SK-N-SH (cell line): Measurements from ENCODE around the gene PFKL. TPM values are rescaled to one million over a fixed set of nuclear protein-coding genes. Genes with fewer than 3 reads are reported as not detected.

Experiments
- CTCF ChIA-PET: fragments of 300-600, 350-600 bp; formaldehyde crosslinking; extraction: SDS; loops from one replicate; lab custom pipeline; 2021; lab: Yijun Ruan, JAX
- POLR2A ChIA-PET: fragments of 350-600 bp; sonication (Branson Sonifier 250); formaldehyde crosslinking; extraction: SDS; loops from one replicate; lab custom pipeline; 2020; ENCODE audit warnings: antibody characterized with exemption, inconsistent platforms; lab: Yijun Ruan, JAX
- DNase-seq: peaks from one replicate; pipeline ENCODE4 v3.0.0; 2012
- H2AFZ ChIP-seq: fragments of 200-600 bp; sonication (generic); 2 replicates; pipeline ENCODE4 v1.8.1; 2016; ENCODE audit warnings: antibody characterized with exemption, mild to moderate bottlenecking, low read depth
- H3F3A ChIP-seq: fragments of 200-600 bp; sonication (generic); replicated peaks from 2 replicates; pipeline ENCODE3; 2016; ENCODE audit warnings: antibody characterized with exemption, mild to moderate bottlenecking; ENCODE audit not compliant: insufficient read depth
- H3K27ac ChIP-seq, 2 experiments: fragments of 200-500 bp in 1 of 2; fragments of 200-600 bp in 1 of 2; sonication (Bioruptor generic) in 1 of 2; sonication (generic), shearing (Covaris generic) in 1 of 2; 2 replicates each; pipeline versions ENCODE4 v1.5.1 to v1.6.1; 2014 to 2016; ENCODE audit warnings: low read depth in 2 of 2, inconsistent platforms in 1 of 2, low read length in 1 of 2, mild to moderate bottlenecking in 1 of 2, mixed read lengths in 1 of 2
- H3K27me3 ChIP-seq: fragments of 200-600 bp; sonication (generic), shearing (Covaris generic); 2 replicates; pipeline ENCODE4 v1.6.1; 2016; ENCODE audit warnings: mixed run types; ENCODE audit not compliant: insufficient read depth
- H3K36me3 ChIP-seq, 2 experiments: fragments of 200-500 bp in 1 of 2; fragments of 200-600 bp in 1 of 2; sonication (Bioruptor generic) in 1 of 2; sonication (generic) in 1 of 2; replicated peaks in 1 of 2; 2 replicates each; pipeline versions ENCODE3 to v1.5.1; 2014 to 2016; ENCODE audit warnings: low read length in 1 of 2, mild to moderate bottlenecking in 1 of 2; ENCODE audit not compliant: insufficient read depth in 2 of 2, control insufficient read depth in 1 of 2
- H3K4me1 ChIP-seq, 2 experiments: fragments of 200-500 bp in 1 of 2; fragments of 200-600 bp in 1 of 2; sonication (Bioruptor generic) in 1 of 2; sonication (generic), shearing (Covaris generic) in 1 of 2; 2 replicates each; pipeline versions ENCODE4 v1.5.1 to v1.6.1; 2014 to 2016; ENCODE audit warnings: low read depth in 1 of 2, low read length in 1 of 2, mixed run types in 1 of 2; ENCODE audit not compliant: insufficient read depth in 2 of 2, control insufficient read depth in 1 of 2
- H3K4me2 ChIP-seq: fragments of 200-600 bp; sonication (generic), shearing (Covaris generic); 2 replicates; pipeline ENCODE4 v1.6.1; 2017; ENCODE audit warnings: mixed run types
- H3K4me3 ChIP-seq, 2 experiments: fragments of 200-500 bp in 1 of 2; fragments of 200-600 bp in 1 of 2; sonication (Bioruptor generic) in 1 of 2; sonication (generic), shearing (Covaris generic) in 1 of 2; 2 replicates each; pipeline versions ENCODE4 v1.5.1 to v1.8.1; 2014 to 2016; ENCODE audit warnings: low read depth in 2 of 2, inconsistent platforms in 1 of 2, low read length in 1 of 2, mild to moderate bottlenecking in 1 of 2, mixed read lengths in 1 of 2, moderate library complexity in 1 of 2
- H3K79me2 ChIP-seq: fragments of 200-600 bp; sonication (generic); 2 replicates; pipeline ENCODE4 v1.8.1; 2017; ENCODE audit warnings: mild to moderate bottlenecking; ENCODE audit not compliant: insufficient read depth
- H3K9ac ChIP-seq: fragments of 200-600 bp; sonication (generic); 2 replicates; pipeline ENCODE4 v1.6.1; 2017; ENCODE audit warnings: mixed run types
- H3K9me2 ChIP-seq: fragments of 200-600 bp; sonication (generic); 2 replicates; pipeline ENCODE4 v1.6.1; 2017; ENCODE audit warnings: mixed run types
- H3K9me3 ChIP-seq: fragments of 200-600 bp; sonication (generic); 2 replicates; pipeline ENCODE4 v1.6.1; 2017; ENCODE audit warnings: mixed run types, mild to moderate bottlenecking, moderate library complexity
- H4K20me1 ChIP-seq: fragments of 200-600 bp; sonication (generic); 2 replicates; pipeline ENCODE4 v1.6.1; 2017; ENCODE audit warnings: mild to moderate bottlenecking, mixed run types; ENCODE audit not compliant: insufficient read depth
- CHD2 ChIP-seq: fragments of 150-350 bp; IDR thresholded peaks from 2 replicates; pipeline ENCODE4 v1.6.1; 2018; ENCODE audit warnings: low read length; ENCODE audit not compliant: partially characterized antibody
- CTCF ChIP-seq: fragments of 200-600 bp; sonication (generic); IDR thresholded peaks from 2 replicates; pipeline ENCODE4 v1.6.1; 2017; ENCODE audit warnings: antibody characterized with exemption, mild to moderate bottlenecking, moderate library complexity
- ELF1 ChIP-seq: IDR thresholded peaks from 2 replicates; pipeline ENCODE4 v1.4.0; 2012
- FOSL2 ChIP-seq: IDR thresholded peaks from 2 replicates; pipeline ENCODE4 v1.4.0; 2012; ENCODE audit warnings: low read depth, mild to moderate bottlenecking, moderate library complexity, borderline replicate concordance
- FOXJ3 ChIP-seq: sonication (generic); formaldehyde crosslinking; IDR thresholded peaks from 2 replicates; pipeline ENCODE4 v1.5.1; 2020; ENCODE audit warnings: mild to moderate bottlenecking, missing genetic modification reagents
- FOXM1 ChIP-seq: IDR thresholded peaks from 2 replicates; pipeline ENCODE4 v1.4.0; 2012; ENCODE audit warnings: low read depth, mild to moderate bottlenecking
- GABPA ChIP-seq: IDR thresholded peaks from 2 replicates; pipeline ENCODE4 v1.4.0; 2012; ENCODE audit warnings: low read depth, mild to moderate bottlenecking
- IRF3 ChIP-seq: fragments of 150-350 bp; IDR thresholded peaks from 2 replicates; pipeline ENCODE4 v1.6.1; 2016; ENCODE audit warnings: mild to moderate bottlenecking, low read depth, low read length
- JUND ChIP-seq: IDR thresholded peaks from 2 replicates; pipeline ENCODE4 v1.4.0; 2012
- MAX ChIP-seq: IDR thresholded peaks from 2 replicates; pipeline ENCODE4 v1.4.0; 2012; ENCODE audit warnings: low read depth
- MEF2A ChIP-seq: IDR thresholded peaks from 2 replicates; pipeline ENCODE4 v1.4.0; 2012; ENCODE audit warnings: low read depth, borderline replicate concordance
- MXI1 ChIP-seq: IDR thresholded peaks from 2 replicates; pipeline ENCODE4 v1.6.1; 2012; ENCODE audit warnings: mild to moderate bottlenecking, low read depth, low read length, improper control_type of control experiment
- NFIC ChIP-seq: IDR thresholded peaks from 2 replicates; pipeline ENCODE4 v1.4.0; 2012; ENCODE audit warnings: borderline replicate concordance
- NRF1 ChIP-seq: IDR thresholded peaks from 2 replicates; pipeline ENCODE4 v1.6.1; 2012; ENCODE audit warnings: low read depth, mild to moderate bottlenecking, low read length
- POLR2AphosphoS5 ChIP-seq: IDR thresholded peaks from 2 replicates; pipeline ENCODE4 v1.6.1; 2012; ENCODE audit warnings: low read depth, low read length
- RAD21 ChIP-seq: IDR thresholded peaks from 2 replicates; pipeline ENCODE4 v1.6.1; 2012; ENCODE audit warnings: mild to moderate bottlenecking, low read length
- RCOR1 ChIP-seq: fragments of 150-350 bp; IDR thresholded peaks from 2 replicates; pipeline ENCODE4 v1.6.1; 2017; ENCODE audit warnings: antibody characterized with exemption, low read length
- REST ChIP-seq: IDR thresholded peaks from 2 replicates; pipeline ENCODE4 v1.6.1; 2012; ENCODE audit warnings: mild to moderate bottlenecking, low read depth, low read length, moderate library complexity
- RFX5 ChIP-seq: IDR thresholded peaks from 2 replicates; pipeline ENCODE4 v1.6.1; 2012; ENCODE audit warnings: mild to moderate bottlenecking, improper control_type of control experiment, low read length
- SMC3 ChIP-seq: IDR thresholded peaks from 2 replicates; pipeline ENCODE4 v1.6.1; 2012; ENCODE audit warnings: low read depth, low read length, improper control_type of control experiment
- TAF1 ChIP-seq: IDR thresholded peaks from 2 replicates; pipeline ENCODE4 v1.6.1; 2012; ENCODE audit warnings: low read depth, mild to moderate bottlenecking, low read length, moderate library complexity, borderline replicate concordance
- TCF12 ChIP-seq: IDR thresholded peaks from 2 replicates; pipeline ENCODE4 v1.4.0; 2012
- TEAD4 ChIP-seq: IDR thresholded peaks from 2 replicates; pipeline ENCODE4 v1.4.0; 2012; ENCODE audit warnings: mild to moderate bottlenecking, borderline replicate concordance; ENCODE audit not compliant: insufficient read depth
- USF1 ChIP-seq: IDR thresholded peaks from 2 replicates; pipeline ENCODE4 v1.4.0; 2012; ENCODE audit warnings: low read depth, borderline replicate concordance
- USF2 ChIP-seq: fragments of 150-350 bp; IDR thresholded peaks from 2 replicates; pipeline ENCODE4 v1.6.1; 2017; ENCODE audit warnings: antibody characterized with exemption, low read length, low read depth, borderline replicate concordance
- YY1 ChIP-seq: IDR thresholded peaks from 2 replicates; pipeline ENCODE4 v1.4.0; 2012; ENCODE audit warnings: low read depth, mild to moderate bottlenecking
- WGBS: methylation state at CpG from one replicate; pipeline ENCODE4 v1.1.6; 2017; ENCODE audit warnings: low lambda C conversion rate; 5-methylcytosine and 5-hydroxymethylcytosine counted together
- polyA plus RNA-seq, 3 experiments: library from polyadenylated mRNA; depleted of rRNA; stranded (reverse); fragments of >200 nt; gene quantifications; 2 replicates each; pipeline ENCODE4 v1.2.3, GENCODE V29; 2012

The PFKL gene
- 107 and 118 TPM in 2 replicates for polyA plus RNA-seq (2012; rRNA removed)
- polyA plus RNA-seq (2012; cell fraction: cytosol; rRNA removed) = 39.2 and 63.5 TPM in 2 replicates
- 260 and 292 TPM in 2 replicates for polyA plus RNA-seq (2012; cell fraction: nucleus; rRNA removed)

GRCh38 chr21:44299458-44300261 lies at the start of gene PFKL:
Gene PFKL, plus strand, starts transcription at chr21:44300053. Its CDS starts 53 bp downstream, at chr21:44300106.
- H3K27me3 ChIP-seq = no peaks in the 10 kb centered on the region
- no peaks in the 10 kb centered on the region for H3K9me3 ChIP-seq
- CTCF ChIA-PET = interaction anchor here (0.6 kb wide), 1 partner anchor 367 kb away, joined by 3 read pairs; the partner anchor contains the start of gene KRTAP12-2
- POLR2A ChIA-PET = interaction anchor here (0.9 kb wide), 1 partner anchor 39 kb away, joined by 3 read pairs; no protein-coding TSS in a partner anchor
- peak; percentile 96 for DNase-seq
- H3K9ac ChIP-seq = peak within 1 kb of the TSS; percentile 81
- no peaks in the 10 kb centered on the region for H3K9me2 ChIP-seq
- H2AFZ ChIP-seq = peak within 1 kb of the TSS; percentile 26
- H3K4me2 ChIP-seq = peak within 1 kb of the TSS; percentile 97
- H3K4me3 ChIP-seq = peak within 1 kb of the TSS; percentile 76 to 77
- no peaks in the 10 kb centered on the region for H3F3A ChIP-seq
- H3K79me2 ChIP-seq = peaks cover 45% of the 10 kb centered on the region
- peaks cover 36% of the 10 kb centered on the region for H4K20me1 ChIP-seq
- TF ChIP-seq POLR2AphosphoS5 (peak; percentile 40), MEF2A (no peak), IRF3 (no peak), FOXJ3 (no peak), NFIC (no peak), FOSL2 (no peak), GABPA (no peak), ELF1 (no peak), FOXM1 (no peak), TAF1 (no peak), MXI1 (no peak), YY1 (0 out of 2 replicates have a peak, but pooled peaks have one; percentile 21), NRF1 (no peak), CTCF (no peak), TEAD4 (no peak), RAD21 (no peak), SMC3 (no peak), RCOR1 (no peak), USF2 (no peak), TCF12 (no peak), JUND (no peak), REST (no peak), CHD2 (no peak), RFX5 (no peak), MAX (0 out of 2 replicates have a peak, but pooled peaks have one; percentile 45), USF1 (no peak)
- no peaks in the 10 kb centered on the region for H3K36me3 ChIP-seq
- H3K4me1 ChIP-seq = peaks cover 3 to 21% of the 10 kb centered on the region in 2 experiments; a peak in 1 of 4 replicates
- 8% methylated on average over 14 of the region's 94 CpGs for WGBS
- H3K27ac ChIP-seq = peak within 1 kb of the TSS; percentile 62 to 64
